Measurements from ENCODE around the gene OAS1. TPM values are rescaled to one million over a fixed set of nuclear protein-coding genes. Genes with fewer than 3 reads are reported as not detected.

Gene OAS1
- polyA plus RNA-seq, 1 donor: 26.9 TPM

DNA sequence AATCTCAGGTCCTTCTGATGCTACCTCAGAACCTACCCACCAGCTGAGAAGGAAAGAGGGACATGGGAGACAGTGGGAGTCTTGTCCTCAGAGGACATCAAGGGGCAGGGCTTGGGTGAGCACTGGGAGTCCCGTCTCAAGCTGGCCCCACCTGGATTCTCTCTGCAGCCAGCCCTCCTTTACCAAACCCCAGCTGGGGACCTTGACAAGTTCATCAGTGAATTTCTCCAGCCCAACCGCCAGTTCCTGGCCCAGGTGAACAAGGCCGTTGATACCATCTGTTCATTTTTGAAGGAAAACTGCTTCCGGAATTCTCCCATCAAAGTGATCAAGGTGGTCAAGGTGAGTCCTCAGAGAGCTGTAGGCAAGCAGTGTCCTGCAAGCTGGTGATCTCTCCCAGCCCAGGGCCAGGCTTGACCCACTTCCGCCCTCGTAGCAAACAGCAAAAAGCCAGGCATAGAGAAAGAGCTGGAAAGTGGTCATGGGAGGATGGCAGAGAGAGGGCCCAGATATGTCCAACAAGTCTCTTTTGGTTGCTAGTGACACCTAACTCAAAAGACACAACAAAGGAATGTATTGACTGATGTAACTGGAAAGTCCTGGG is 57.4 kb downstream of the OAS1 start:
- WGBS (ENCODE audit: insufficient coverage, low lambda C conversion rate): no CpG with 5 or more reads among the region's 6 CpGs

DNA sequence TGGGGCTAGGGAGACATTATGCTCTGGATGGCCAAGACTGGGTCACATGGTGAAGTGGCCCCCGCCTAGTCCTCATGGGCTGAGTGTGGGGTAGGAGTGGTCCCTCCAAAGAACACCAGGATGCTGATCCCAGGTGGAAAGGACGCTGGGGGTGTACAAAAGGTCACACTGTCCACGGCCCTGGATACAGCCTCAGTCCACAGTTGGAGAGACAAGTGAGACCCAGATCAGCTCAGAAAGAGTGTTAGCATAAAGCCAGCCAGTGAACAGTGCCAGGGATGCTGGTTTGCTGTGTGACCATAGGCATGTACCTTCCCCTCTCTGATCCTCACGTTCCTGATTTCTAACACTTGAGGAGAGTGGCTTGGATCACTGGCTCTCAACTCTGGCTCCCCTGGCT is 58.2 kb downstream of the OAS1 start:
- H3K36me3 ChIP-seq (ENCODE audit: control insufficient read depth, insufficient read depth, low read length): peaks cover 42% of the 10 kb centered on the region
- no peaks in the 10 kb centered on the region for H3K9me3 ChIP-seq (ENCODE audit: control insufficient read depth, low read depth, low read length)
- no CpG with 5 or more reads among the region's 4 CpGs for WGBS (ENCODE audit: insufficient coverage, low lambda C conversion rate)
- H3K27me3 ChIP-seq (ENCODE audit: control insufficient read depth, insufficient read depth, low read length): no peaks in the 10 kb centered on the region
- DNase-seq: no peak
- H3K4me1 ChIP-seq (ENCODE audit: control insufficient read depth, insufficient read depth, low read length): no peaks in the 10 kb centered on the region
- H3K27ac ChIP-seq (ENCODE audit: low read length): no peak overlapping the region
- no peak overlapping the region for H3K4me3 ChIP-seq (ENCODE audit: low read length)

More for the DNA sequence above, 57.4 kb downstream of the OAS1 start:
- no peaks in the 10 kb centered on the region for H3K27me3 ChIP-seq (ENCODE audit: control insufficient read depth, insufficient read depth, low read length)
- H3K9me3 ChIP-seq (ENCODE audit: control insufficient read depth, low read depth, low read length): no peaks in the 10 kb centered on the region
- no peak overlapping the region for H3K4me3 ChIP-seq (ENCODE audit: low read length)
- no peak overlapping the region for H3K27ac ChIP-seq (ENCODE audit: low read length)
- H3K4me1 ChIP-seq (ENCODE audit: control insufficient read depth, insufficient read depth, low read length): no peaks in the 10 kb centered on the region
- peaks cover 42% of the 10 kb centered on the region for H3K36me3 ChIP-seq (ENCODE audit: control insufficient read depth, insufficient read depth, low read length)
- no peak for DNase-seq

DNA sequence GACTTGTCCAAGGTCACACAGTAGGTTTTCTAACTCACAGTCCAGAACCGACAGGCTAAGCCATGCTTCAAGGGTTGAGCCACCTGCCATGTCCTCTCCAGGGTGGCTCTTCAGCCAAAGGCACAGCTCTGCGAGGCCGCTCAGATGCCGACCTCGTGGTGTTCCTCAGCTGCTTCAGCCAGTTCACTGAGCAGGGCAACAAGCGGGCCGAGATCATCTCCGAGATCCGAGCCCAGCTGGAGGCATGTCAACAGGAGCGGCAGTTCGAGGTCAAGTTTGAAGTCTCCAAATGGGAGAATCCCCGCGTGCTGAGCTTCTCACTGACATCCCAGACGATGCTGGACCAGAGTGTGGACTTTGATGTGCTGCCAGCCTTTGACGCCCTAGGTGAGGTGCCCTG is 58.9 kb downstream of the OAS1 start:
- Histone ChIP-seq H3K4me1 (ENCODE audit: control insufficient read depth, insufficient read depth, low read length) (no peaks in the 10 kb centered on the region), H3K27me3 (ENCODE audit: control insufficient read depth, insufficient read depth, low read length) (no peaks in the 10 kb centered on the region), H3K9me3 (ENCODE audit: control insufficient read depth, low read depth, low read length) (no peaks in the 10 kb centered on the region), H3K36me3 (ENCODE audit: control insufficient read depth, insufficient read depth, low read length) (peaks cover 44% of the 10 kb centered on the region), H3K4me3 (ENCODE audit: low read length) (no peak overlapping the region), H3K27ac (ENCODE audit: low read length) (no peak overlapping the region)
- no peak for DNase-seq
- no CpG with 5 or more reads among the region's 15 CpGs for WGBS (ENCODE audit: insufficient coverage, low lambda C conversion rate)

DNA sequence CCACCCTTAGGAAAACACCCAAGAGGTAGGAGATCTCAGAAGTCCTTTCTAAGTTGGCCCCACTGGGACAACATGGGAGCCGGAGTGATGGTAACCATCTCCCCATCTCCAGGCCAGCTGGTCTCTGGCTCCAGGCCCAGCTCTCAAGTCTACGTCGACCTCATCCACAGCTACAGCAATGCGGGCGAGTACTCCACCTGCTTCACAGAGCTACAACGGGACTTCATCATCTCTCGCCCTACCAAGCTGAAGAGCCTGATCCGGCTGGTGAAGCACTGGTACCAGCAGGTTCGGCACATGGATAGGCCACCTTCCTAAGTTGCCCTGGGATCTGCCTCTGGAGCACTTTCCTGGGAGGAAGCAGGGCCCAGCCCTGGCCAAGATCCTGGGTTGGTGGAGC is 60.5 kb downstream of the OAS1 start:
- no peaks in the 10 kb centered on the region for H3K9me3 ChIP-seq (ENCODE audit: control insufficient read depth, low read depth, low read length)
- no peak for DNase-seq
- H3K27ac ChIP-seq (ENCODE audit: low read length): no peak overlapping the region
- whole genome bisulfite sequencing (ENCODE audit: insufficient coverage, low lambda C conversion rate): no CpG with 5 or more reads among the region's 9 CpGs
- peaks cover 34% of the 10 kb centered on the region for H3K36me3 ChIP-seq (ENCODE audit: control insufficient read depth, insufficient read depth, low read length)
- H3K4me1 ChIP-seq (ENCODE audit: control insufficient read depth, insufficient read depth, low read length): no peaks in the 10 kb centered on the region
- H3K4me3 ChIP-seq (ENCODE audit: low read length): no peak overlapping the region
- no peaks in the 10 kb centered on the region for H3K27me3 ChIP-seq (ENCODE audit: control insufficient read depth, insufficient read depth, low read length)

DNA sequence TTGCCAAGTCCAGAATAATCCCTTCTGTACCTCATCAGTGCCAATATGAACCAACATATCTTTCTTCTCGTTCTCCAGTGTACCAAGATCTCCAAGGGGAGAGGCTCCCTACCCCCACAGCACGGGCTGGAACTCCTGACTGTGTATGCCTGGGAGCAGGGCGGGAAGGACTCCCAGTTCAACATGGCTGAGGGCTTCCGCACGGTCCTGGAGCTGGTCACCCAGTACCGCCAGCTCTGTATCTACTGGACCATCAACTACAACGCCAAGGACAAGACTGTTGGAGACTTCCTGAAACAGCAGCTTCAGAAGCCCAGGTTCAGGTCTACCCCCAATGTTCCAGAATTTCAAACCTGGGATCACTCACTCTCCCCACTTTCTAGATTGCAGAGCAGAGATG is 61.1 kb downstream of the OAS1 start:
- H3K27ac ChIP-seq (ENCODE audit: low read length): no peak overlapping the region
- no peak overlapping the region for H3K4me3 ChIP-seq (ENCODE audit: low read length)
- H3K4me1 ChIP-seq (ENCODE audit: control insufficient read depth, insufficient read depth, low read length): no peaks in the 10 kb centered on the region
- peaks cover 30% of the 10 kb centered on the region for H3K36me3 ChIP-seq (ENCODE audit: control insufficient read depth, insufficient read depth, low read length)
- H3K27me3 ChIP-seq (ENCODE audit: control insufficient read depth, insufficient read depth, low read length): no peaks in the 10 kb centered on the region
- DNase-seq: no peak
- H3K9me3 ChIP-seq (ENCODE audit: control insufficient read depth, low read depth, low read length): no peaks in the 10 kb centered on the region
- WGBS (ENCODE audit: insufficient coverage, low lambda C conversion rate): no CpG with 5 or more reads among the region's 7 CpGs

Other genes starting within 250 kb of the OAS1 start
- 1.2 TPM for gene RPH3A, start 115.2 kb upstream of the OAS1 start, polyA plus RNA-seq
- gene OAS3, start 31.5 kb downstream of the OAS1 start, polyA plus RNA-seq: 12.3 TPM
- gene OAS2, start 71.6 kb downstream of the OAS1 start, polyA plus RNA-seq: 2.9 TPM
- 9.1 TPM for gene DTX1, start 149.8 kb downstream of the OAS1 start, polyA plus RNA-seq
- 0.69 TPM for gene RASAL1, start 228.8 kb downstream of the OAS1 start, polyA plus RNA-seq
- gene CFAP73, start 242.8 kb downstream of the OAS1 start, polyA plus RNA-seq: 0.34 TPM

All from large intestine (tissue), 3 donors.